K562 (cell line): Measurements from ENCODE around the gene ATF5. TPM values are rescaled to one million over a fixed set of nuclear protein-coding genes. Genes with fewer than 3 reads are reported as not detected.

ENCODE experiments used
- ATAC-seq: fragments of 200-7000 bp; cut with Tn5 transposase; 3 replicates; pipeline ENCODE4 v1.9.1; 2020; ENCODE audit warnings: moderate library complexity
- BruUV-seq: library from RNA; stranded (reverse); fragments of 400-500 nt; replicated peaks from 2 replicates; lab custom pipeline; 2021; lab: Mats Ljungman, UMichigan
- CTCF ChIA-PET: fragments of 300-600 bp; formaldehyde crosslinking; extraction: SDS; loops from one replicate; lab custom pipeline; 2021; ENCODE audit warnings: low intra/inter-chr PET ratio; lab: Yijun Ruan, JAX
- POLR2A ChIA-PET: fragments of 300-600, 350-650 bp; sonication (Branson Sonifier 250); formaldehyde crosslinking; extraction: SDS; loops from one replicate; lab custom pipeline; 2021; ENCODE audit warnings: antibody characterized with exemption, inconsistent platforms; lab: Yijun Ruan, JAX
- DNase-seq, 4 experiments: peaks; one replicate each; pipeline versions ENCODE4 v3.0.0 to v3.0.0-alpha.2; 2011 to 2018; ENCODE audit warnings: low spot score in 3 of 4, mixed read lengths in 3 of 4; ENCODE audit errors: extremely low read depth in 1 of 4
- FAIRE-seq: peaks from 2 replicates; lab custom pipeline; 2011; peaks lifted over from hg19 to GRCh38; lab: Jason Lieb, UNC
- H2AFZ ChIP-seq: 2 replicates; pipeline ENCODE4 v1.6.0; 2011; ENCODE audit warnings: low read depth, low read length, control low read depth, inconsistent platforms
- H3K27ac ChIP-seq: fragments of 200-600 bp; 3 replicates; pipeline ENCODE4 v1.8.0; 2011; ENCODE audit warnings: low read depth, mild to moderate bottlenecking, control low read depth, inconsistent platforms, low read length, moderate library complexity, mixed read lengths; ENCODE audit errors: extremely low read depth
- H3K27me3 ChIP-seq, 2 experiments: fragments of 300-600 bp in 1 of 2; 2 replicates in 1 of 2; 3 replicates in 1 of 2; pipeline versions ENCODE4 v1.6.0 to v1.8.0; 2011; ENCODE audit warnings: inconsistent platforms in 2 of 2, low read length in 2 of 2, mild to moderate bottlenecking in 1 of 2, mixed read lengths in 1 of 2, moderate library complexity in 1 of 2; ENCODE audit not compliant: control insufficient read depth in 2 of 2, insufficient read depth in 2 of 2
- H3K36me3 ChIP-seq: fragments of 300-600 bp; 3 replicates; pipeline ENCODE4 v1.8.0; 2011; ENCODE audit warnings: mild to moderate bottlenecking, low read length, inconsistent platforms; ENCODE audit not compliant: control insufficient read depth, insufficient read depth
- H3K4me1 ChIP-seq, 2 experiments: fragments of 200-600 bp in 1 of 2; replicated peaks in 1 of 2; 2 replicates in 1 of 2; 3 replicates in 1 of 2; pipeline versions ENCODE4 v1.5.1 to v1.8.0; 2011; ENCODE audit warnings: inconsistent platforms in 2 of 2, low read length in 2 of 2, mild to moderate bottlenecking in 1 of 2, mixed read lengths in 1 of 2, moderate library complexity in 1 of 2; ENCODE audit not compliant: control insufficient read depth in 2 of 2, insufficient read depth in 2 of 2
- H3K4me2 ChIP-seq: 2 replicates; pipeline ENCODE4 v1.6.1; 2011; ENCODE audit warnings: low read length, control low read depth, inconsistent platforms, mixed read lengths; ENCODE audit not compliant: insufficient read depth
- H3K4me3 ChIP-seq: fragments of 200-600 bp; sonication (generic), shearing (Covaris generic); 2 replicates; pipeline ENCODE4 v1.5.1; 2016; ENCODE audit warnings: control low read depth, inconsistent platforms
- H3K79me2 ChIP-seq: fragments of 200-600 bp; 3 replicates; pipeline ENCODE4 v1.8.0; 2011; ENCODE audit warnings: low read length, inconsistent platforms; ENCODE audit not compliant: control insufficient read depth, insufficient read depth
- H3K9ac ChIP-seq, 2 experiments: 2 replicates each; pipeline versions ENCODE4 v1.6.0 to v1.6.1; 2011; ENCODE audit warnings: low read depth in 2 of 2, low read length in 2 of 2, control low read depth in 1 of 2, inconsistent platforms in 1 of 2, mild to moderate bottlenecking in 1 of 2, mixed read lengths in 1 of 2; ENCODE audit not compliant: insufficient read depth in 1 of 2
- H3K9me1 ChIP-seq: one replicate; pipeline ENCODE4 v1.6.0; 2011; ENCODE audit warnings: inconsistent platforms, mild to moderate bottlenecking, low read length, moderate library complexity; ENCODE audit not compliant: control insufficient read depth, insufficient read depth
- H3K9me3 ChIP-seq: replicated peaks from 2 replicates; pipeline ENCODE4 v1.5.1; 2011; ENCODE audit warnings: low read depth, low read length, inconsistent platforms; ENCODE audit not compliant: control insufficient read depth, insufficient read depth
- H4K20me1 ChIP-seq: replicated peaks from 2 replicates; pipeline ENCODE4 v1.6.1; 2011; ENCODE audit warnings: low read length, inconsistent platforms, mixed read lengths; ENCODE audit not compliant: control insufficient read depth, insufficient read depth
- CBX1 ChIP-seq: sonication (generic); IDR thresholded peaks from 2 replicates; pipeline ENCODE4 v1.6.1; 2016; ENCODE audit warnings: antibody characterized with exemption, low read depth, mild to moderate bottlenecking
- CCNT2 ChIP-seq: IDR thresholded peaks from 2 replicates; pipeline ENCODE4 v1.6.1; 2011; ENCODE audit warnings: borderline replicate concordance, low read depth, mild to moderate bottlenecking, moderate library complexity, mixed read lengths, low read length; ENCODE audit not compliant: insufficient read length; ENCODE audit errors: extremely low read depth
- HOXB6 ChIP-seq: fragments of 250-450 bp; sonication (Bioruptor Pico); IDR thresholded peaks from 2 replicates; pipeline ENCODE4 v1.5.1; 2022; ENCODE audit warnings: mild to moderate bottlenecking, borderline replicate concordance
- PHB ChIP-seq: fragments of 250-450 bp; sonication (Bioruptor Pico); IDR thresholded peaks from 2 replicates; pipeline ENCODE4 v1.5.0; 2021
- POLR2G ChIP-seq: fragments of 200-400 bp; formaldehyde crosslinking; IDR thresholded peaks from 2 replicates; pipeline ENCODE4 v1.6.1; 2017; ENCODE audit warnings: low read depth, mild to moderate bottlenecking, antibody characterized with exemption, low read length, moderate library complexity
- RBM22 ChIP-seq: fragments of 200-400 bp; formaldehyde crosslinking; IDR thresholded peaks from 2 replicates; pipeline ENCODE4 v1.6.1; 2018; ENCODE audit warnings: low read length, low read depth; ENCODE audit not compliant: poor library complexity, severe bottlenecking
- RERE ChIP-seq: sonication (generic); formaldehyde crosslinking; IDR thresholded peaks from 2 replicates; pipeline ENCODE4 v1.8.0; 2023; ENCODE audit warnings: missing genetic modification reagents, mild to moderate bottlenecking, borderline replicate concordance
- SRF ChIP-seq, 2 experiments: fragments of 250-450, 450-650 bp in 1 of 2; sonication (Bioruptor Pico) in 1 of 2; sonication (generic) in 1 of 2; formaldehyde crosslinking; IDR thresholded peaks; 2 replicates each; pipeline versions ENCODE4 v1.5.0 to v1.5.1; 2020 to 2022; ENCODE audit warnings: mild to moderate bottlenecking in 1 of 2, missing genetic modification reagents in 1 of 2
- TARDBP ChIP-seq: fragments of 450-650 bp; IDR thresholded peaks from 2 replicates; pipeline ENCODE4 v1.6.1; 2016
- THAP7 ChIP-seq: fragments of 250-450 bp; sonication (Bioruptor Pico); IDR thresholded peaks from 2 replicates; pipeline ENCODE4 v1.5.0; 2021
- ZFPM2 ChIP-seq: fragments of 250-450 bp; sonication (Bioruptor Pico); IDR thresholded peaks from 2 replicates; pipeline ENCODE4 v1.5.1; 2022; ENCODE audit warnings: mild to moderate bottlenecking
- ZKSCAN8 ChIP-seq: fragments of 200-800 bp; sonication (Bioruptor generic); IDR thresholded peaks from 2 replicates; pipeline ENCODE4 v1.6.1; 2016; ENCODE audit warnings: missing genetic modification characterization, missing compliant biosample characterization
- ZNF212 ChIP-seq: fragments of 450-650 bp; formaldehyde crosslinking; IDR thresholded peaks from 2 replicates; pipeline ENCODE4 v1.4.0; 2020; ENCODE audit warnings: mild to moderate bottlenecking
- ZNF253 ChIP-seq: fragments of 250-450 bp; sonication (Bioruptor Pico); conservative IDR thresholded peaks from 2 replicates; pipeline ENCODE4 v1.6.1; 2021; ENCODE audit warnings: mild to moderate bottlenecking
- ZNF561 ChIP-seq: fragments of 450-650 bp; formaldehyde crosslinking; conservative IDR thresholded peaks from 2 replicates; pipeline ENCODE4 v1.4.0; 2020; ENCODE audit warnings: mild to moderate bottlenecking, moderate library complexity
- ZNF717 ChIP-seq: fragments of 250-450 bp; sonication (Bioruptor Pico); IDR thresholded peaks from 2 replicates; pipeline ENCODE4 v1.5.0; 2021
- WGBS: fragments of 100-300 bp; shearing (Covaris generic); methylation state at CpG from one replicate; pipeline ENCODE4 v1.1.6; 2016; ENCODE audit warnings: low coverage, mixed read lengths; ENCODE audit not compliant: insufficient coverage; ENCODE audit errors: missing lambda C conversion rate; 5-methylcytosine and 5-hydroxymethylcytosine counted together
- in situ Hi-C: fragments of 300-500 bp; cut with MboI; formaldehyde crosslinking; loops from 4 replicates; pipeline ENCODE4 v1.15.0; 2018; ENCODE audit warnings: inconsistent platforms, mixed read lengths
- intact Hi-C: fragments of 100-400 bp; cut with micrococcal nuclease; formaldehyde crosslinking; loops from 2 replicates; pipeline ENCODE4 v1.14.2; 2022
- polyA plus RNA-seq, 8 experiments: library from polyadenylated mRNA; depleted of rRNA in 4 of 8; stranded (reverse) in 5 of 8; unstranded in 3 of 8; fragments of >200 nt; fragmentation: Nextera tagmentation in 2 of 8; fragmentation: Illumina TruSeq in 1 of 8; extraction: Ambion mirVana in 2 of 8; extraction: Trizol in 1 of 8; gene quantifications; 2 replicates each; pipeline versions ENCODE4 v1.2.1 to v1.2.3, GENCODE V29; 2011 to 2014; ENCODE audit warnings: inconsistent platforms in 1 of 8, missing spikeins in 1 of 8
- total RNA-seq, 7 experiments: library from RNA; depleted of rRNA in 6 of 7; stranded (reverse); fragments of >200 nt in 6 of 7; fragmentation: Illumina TruSeq in 2 of 7; extraction: Trizol in 2 of 7; gene quantifications; 2 replicates each; pipeline versions ENCODE4 v1.2.1 to v1.2.3, GENCODE V29; 2011 to 2021; ENCODE audit warnings: low replicate concordance in 1 of 7

ATF5 gene
- total and polyA plus RNA-seq, 9 of the 15 experiments (the other 6 are each of a cell fraction or from before 2014, with no cell fraction given) = 3.0 to 57.6 (median 11.1) TPM

- DNase-seq = no peak
- Histone ChIP-seq H3K4me1 (peaks cover 8 to 38% of the 10 kb centered on the region in 2 experiments), H3K27ac (no peak overlapping the region), H3K4me2 (no peak overlapping the region), H4K20me1 (peaks cover 6% of the 10 kb centered on the region; the same call in 1 of the 2 replicates), H3K9ac (no peak overlapping the region; a peak in 1 of 4 replicates), H3K27me3 (no peaks in the 10 kb centered on the region), H3K9me3 (no peaks in the 10 kb centered on the region), H3K9me1 (peaks cover 5% of the 10 kb centered on the region), H2AFZ (no peak overlapping the region), H3K79me2 (peaks cover 25% of the 10 kb centered on the region), H3K36me3 (peaks cover 11% of the 10 kb centered on the region; the same call in 2 of the 3 replicates), H3K4me3 (no peak overlapping the region)
- in situ Hi-C loops (loop anchor here (10.0 kb wide), 1 partner anchor 161 kb away; no protein-coding TSS in a partner anchor), intact Hi-C loops (no loop called here)
- ChIA-PET CTCF (no interaction called here), POLR2A (interaction anchor here (1.2 to 1.4 kb wide), 2 partner anchors 43 to 53 kb away, joined by 3 to 6 read pairs; no protein-coding TSS in a partner anchor)
- BruUV-seq = no TSS peak
- WGBS = 69% methylated on average over 7 of the region's 8 CpGs
- FAIRE-seq = no peak
- peak; percentile 6 for ATAC-seq
- TF ChIP-seq RBM22 = peak; percentile 79
- peak; percentile 39; the same call in 1 of the 2 replicates for TF ChIP-seq ZNF212 (CRISPR knock-in tag)
- TF ChIP-seq HOXB6 (CRISPR knock-in tag) = peak; percentile 96
- peak in 1 of 2 experiments; percentile 67; a peak in 1 of 4 replicates for TF ChIP-seq SRF (CRISPR knock-in tag; IDR thresholded peaks at IDR 0.05)
- TF ChIP-seq TARDBP = peak; percentile 63; the same call in 1 of the 2 replicates
- TF ChIP-seq PHB (CRISPR knock-in tag) = peak; percentile 88
- TF ChIP-seq CCNT2 = peak; percentile 9
- TF ChIP-seq ZKSCAN8 (CRISPR knock-in tag) = no peak
- 0 out of 2 replicates have a peak, but pooled peaks have one; percentile 40 for TF ChIP-seq CBX1
- 0 out of 2 replicates have a peak, but pooled peaks have one; percentile 21 for TF ChIP-seq ZNF717 (CRISPR knock-in tag)
- TF ChIP-seq ZNF253 (CRISPR knock-in tag) = no peak
- TF ChIP-seq POLR2G = peak; percentile 48
- 0 out of 2 replicates have a peak, but pooled peaks have one; percentile 69 for TF ChIP-seq THAP7 (CRISPR knock-in tag)
- peak; percentile 81; the same call in 1 of the 2 replicates for TF ChIP-seq ZNF561 (CRISPR knock-in tag)
- peak; percentile 93; the same call in 1 of the 2 replicates for TF ChIP-seq ZFPM2 (CRISPR knock-in tag)
- no peak for TF ChIP-seq RERE (CRISPR knock-in tag)
These were observed 4.6 kb downstream of the ATF5 start for GRCh38 chr19:49933643-49934042.
